ENCODE data around the gene GPR78.

DNA sequence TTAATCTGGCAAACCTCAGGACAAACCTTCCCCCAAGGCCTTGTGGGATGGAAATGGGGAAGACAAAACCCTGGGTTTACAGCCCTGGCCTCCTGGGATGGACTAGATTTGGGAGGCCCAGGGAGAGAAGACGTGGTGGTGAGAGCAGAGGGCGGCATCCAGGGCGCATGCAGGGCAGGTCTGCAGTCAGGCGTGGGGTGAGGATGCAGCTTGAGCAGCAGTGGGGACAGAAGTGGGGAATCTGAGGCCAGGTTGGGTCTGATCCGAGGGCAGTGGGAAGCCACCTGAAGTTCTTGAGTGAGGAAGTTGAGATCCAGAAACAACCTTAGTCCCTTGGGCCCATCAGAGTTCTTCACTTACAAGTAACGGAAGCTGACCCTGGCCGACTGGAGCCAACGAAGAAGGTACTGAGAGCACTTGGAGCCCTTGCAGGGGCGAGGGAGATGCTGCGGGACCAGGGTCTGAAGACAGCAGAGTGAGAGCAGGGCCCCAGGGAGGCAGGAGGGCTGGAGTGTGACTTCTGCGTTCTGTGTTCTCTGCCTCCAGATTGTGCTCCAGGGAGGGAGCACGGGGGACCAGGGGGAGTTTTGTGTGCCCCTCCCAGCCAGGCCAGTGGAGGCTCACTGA, 42.0 kb upstream of the GPR78 start:
- TF ChIP-seq, protein P1, sequence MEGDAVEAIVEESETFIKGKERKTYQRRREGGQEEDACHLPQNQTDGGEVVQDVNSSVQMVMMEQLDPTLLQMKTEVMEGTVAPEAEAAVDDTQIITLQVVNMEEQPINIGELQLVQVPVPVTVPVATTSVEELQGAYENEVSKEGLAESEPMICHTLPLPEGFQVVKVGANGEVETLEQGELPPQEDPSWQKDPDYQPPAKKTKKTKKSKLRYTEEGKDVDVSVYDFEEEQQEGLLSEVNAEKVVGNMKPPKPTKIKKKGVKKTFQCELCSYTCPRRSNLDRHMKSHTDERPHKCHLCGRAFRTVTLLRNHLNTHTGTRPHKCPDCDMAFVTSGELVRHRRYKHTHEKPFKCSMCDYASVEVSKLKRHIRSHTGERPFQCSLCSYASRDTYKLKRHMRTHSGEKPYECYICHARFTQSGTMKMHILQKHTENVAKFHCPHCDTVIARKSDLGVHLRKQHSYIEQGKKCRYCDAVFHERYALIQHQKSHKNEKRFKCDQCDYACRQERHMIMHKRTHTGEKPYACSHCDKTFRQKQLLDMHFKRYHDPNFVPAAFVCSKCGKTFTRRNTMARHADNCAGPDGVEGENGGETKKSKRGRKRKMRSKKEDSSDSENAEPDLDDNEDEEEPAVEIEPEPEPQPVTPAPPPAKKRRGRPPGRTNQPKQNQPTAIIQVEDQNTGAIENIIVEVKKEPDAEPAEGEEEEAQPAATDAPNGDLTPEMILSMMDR (IDR thresholded peaks at IDR 0.05): no peak
- no peak for TF ChIP-seq POLR2A (IDR thresholded peaks at IDR 0.05)
